AG10803 (cell line): ENCODE measurements around the gene CCDC40.

Experiments
- DNase-seq: peaks from one replicate; pipeline ENCODE4 v3.0.0; 2010; ENCODE audit warnings: low read depth
- H3K4me3 ChIP-seq: 2 replicates; pipeline ENCODE4 v1.5.1; 2011; ENCODE audit warnings: mild to moderate bottlenecking, low read length, control low read depth
- CTCF ChIP-seq: conservative IDR thresholded peaks from 2 replicates; pipeline ENCODE4 v1.5.1; 2011; ENCODE audit warnings: mild to moderate bottlenecking, low read length, control low read depth, inconsistent platforms

Gene CCDC40

DNA sequence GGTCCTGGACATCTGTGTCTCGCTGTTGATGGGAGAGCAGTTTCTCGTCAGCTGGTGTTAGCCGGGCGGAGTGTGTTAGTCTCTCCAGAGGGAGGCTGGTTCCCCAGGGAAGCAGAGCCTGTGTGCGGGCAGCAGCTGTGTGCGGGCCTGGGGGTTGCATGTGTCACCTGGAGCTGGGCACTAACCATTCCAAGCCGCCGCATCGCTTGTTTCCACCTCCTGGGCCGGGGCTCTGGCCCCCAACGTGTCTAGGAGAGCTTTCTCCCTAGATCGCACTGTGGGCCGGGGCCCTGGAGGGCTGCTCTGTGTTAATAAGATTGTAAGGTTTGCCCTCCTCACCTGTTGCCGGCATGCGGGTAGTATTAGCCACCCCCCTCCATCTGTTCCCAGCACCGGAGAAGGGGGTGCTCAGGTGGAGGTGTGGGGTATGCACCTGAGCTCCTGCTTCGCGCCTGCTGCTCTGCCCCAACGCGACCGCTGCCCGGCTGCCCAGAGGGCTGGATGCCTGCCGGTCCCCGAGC lies 82.9 kb downstream of the CCDC40 start:
- DNase-seq = no peak
- TF ChIP-seq CTCF = no peak
- H3K4me3 ChIP-seq = no peak overlapping the region

DNA sequence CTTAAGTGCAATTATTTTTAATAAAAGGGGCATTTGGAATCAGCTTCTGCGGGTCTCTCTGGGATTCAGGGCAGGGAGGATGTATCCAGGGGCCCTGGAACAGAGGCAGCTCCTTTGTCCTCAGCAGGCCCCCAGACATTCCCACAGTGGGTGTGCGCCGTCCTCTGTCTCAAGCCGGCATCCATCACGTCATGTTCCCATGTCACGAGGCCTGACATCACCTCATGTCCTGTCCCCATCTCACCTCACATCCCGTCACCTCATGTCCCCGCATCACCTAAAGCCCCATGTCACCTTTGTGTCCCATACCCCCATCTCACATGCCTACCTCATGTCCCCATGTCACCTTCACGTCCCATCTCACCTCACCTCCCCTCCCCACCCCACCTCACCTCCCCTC lies 83.4 kb downstream of the CCDC40 start:
- TF ChIP-seq CTCF = no peak
- H3K4me3 ChIP-seq = no peak overlapping the region
- no peak for DNase-seq

DNA sequence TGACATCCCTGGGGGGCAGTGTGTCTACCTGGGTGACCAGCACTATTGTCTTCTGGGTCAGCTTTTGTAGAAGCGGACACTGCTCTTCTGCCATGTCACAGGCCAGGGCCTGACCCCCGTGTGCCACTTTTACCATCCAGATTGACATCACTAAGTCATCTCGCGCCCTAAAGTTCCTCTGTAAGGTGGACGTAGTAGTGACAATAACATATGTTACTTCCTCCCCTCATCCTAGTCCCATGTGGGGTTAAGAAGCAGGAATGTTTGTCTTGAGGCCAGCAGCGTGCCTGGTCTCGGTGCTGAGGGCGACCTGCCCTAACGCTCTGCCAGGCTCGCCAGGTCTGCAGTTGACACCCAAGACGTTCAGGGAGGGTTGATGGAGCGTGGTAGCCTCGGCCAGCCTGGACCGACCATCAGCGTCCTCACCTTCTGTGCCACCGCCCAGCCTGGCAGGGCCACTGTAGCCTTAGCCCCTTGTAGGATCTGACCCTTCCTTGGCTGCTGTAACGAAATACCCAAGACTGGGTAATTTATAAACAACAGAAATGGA lies 85.7 kb downstream of the CCDC40 start:
- H3K4me3 ChIP-seq = no peak overlapping the region
- TF ChIP-seq CTCF = no peak
- DNase-seq = no peak

GRCh38 chr17:80122926-80123505 lies 86.6 kb downstream of the CCDC40 start:
- H3K4me3 ChIP-seq = no peak overlapping the region
- no peak for TF ChIP-seq CTCF
- DNase-seq = no peak

GRCh38 chr17:80123791-80124190 lies 87.3 kb downstream of the CCDC40 start:
- no peak overlapping the region for H3K4me3 ChIP-seq
- no peak for TF ChIP-seq CTCF
- DNase-seq = peak; percentile 48

GRCh38 chr17:80124351-80124981 lies 88.0 kb downstream of the CCDC40 start:
- no peak overlapping the region for H3K4me3 ChIP-seq
- peak; percentile 62 for DNase-seq

More at GRCh38 chr17:80124351-80124981, 88.0 kb downstream of the CCDC40 start:
- peak; percentile 43 for TF ChIP-seq CTCF
